Measurements from ENCODE around the gene KDF1.
"Not testable (repeated sequence)": the region's sequence is repeated elsewhere in the genome, so short reads cannot be mapped to it uniquely, and the experiment has no call there.

DNA sequence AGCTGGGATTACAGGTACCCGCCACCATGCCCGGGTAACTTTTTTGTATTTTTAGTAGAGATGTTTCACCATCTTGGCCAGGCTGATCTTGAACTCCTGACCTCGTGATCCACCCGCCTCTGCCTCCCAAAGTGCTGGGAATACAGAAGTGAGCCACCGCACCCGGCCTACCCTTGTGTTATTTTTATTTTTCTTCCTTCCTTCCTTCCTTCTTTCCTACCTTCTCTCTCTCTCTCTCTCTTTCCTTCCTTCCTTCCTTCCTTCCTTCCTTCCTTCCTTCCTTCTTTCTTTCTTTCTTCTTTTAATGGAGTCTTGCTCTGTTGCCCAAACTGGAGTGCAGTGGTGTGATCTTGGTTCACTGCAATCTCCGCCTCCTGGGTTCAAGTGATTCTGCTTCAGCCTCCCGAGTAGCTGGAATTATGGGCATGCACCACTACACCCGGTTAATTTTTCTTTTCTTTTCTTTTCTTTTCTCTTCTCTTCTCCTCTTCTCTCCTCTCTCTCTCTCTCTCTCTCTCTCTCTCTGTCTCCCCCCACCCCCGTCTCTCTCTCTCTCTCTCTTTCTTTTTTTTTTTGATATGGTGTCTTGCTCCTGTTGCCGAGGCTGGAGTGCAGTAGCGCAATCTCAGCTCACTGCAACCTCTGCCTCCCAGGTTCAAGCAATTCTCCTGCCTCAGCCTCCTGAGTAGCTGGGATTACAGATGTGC, 29.3 kb upstream of the KDF1 start:
- TF ChIP-seq, protein P1, sequence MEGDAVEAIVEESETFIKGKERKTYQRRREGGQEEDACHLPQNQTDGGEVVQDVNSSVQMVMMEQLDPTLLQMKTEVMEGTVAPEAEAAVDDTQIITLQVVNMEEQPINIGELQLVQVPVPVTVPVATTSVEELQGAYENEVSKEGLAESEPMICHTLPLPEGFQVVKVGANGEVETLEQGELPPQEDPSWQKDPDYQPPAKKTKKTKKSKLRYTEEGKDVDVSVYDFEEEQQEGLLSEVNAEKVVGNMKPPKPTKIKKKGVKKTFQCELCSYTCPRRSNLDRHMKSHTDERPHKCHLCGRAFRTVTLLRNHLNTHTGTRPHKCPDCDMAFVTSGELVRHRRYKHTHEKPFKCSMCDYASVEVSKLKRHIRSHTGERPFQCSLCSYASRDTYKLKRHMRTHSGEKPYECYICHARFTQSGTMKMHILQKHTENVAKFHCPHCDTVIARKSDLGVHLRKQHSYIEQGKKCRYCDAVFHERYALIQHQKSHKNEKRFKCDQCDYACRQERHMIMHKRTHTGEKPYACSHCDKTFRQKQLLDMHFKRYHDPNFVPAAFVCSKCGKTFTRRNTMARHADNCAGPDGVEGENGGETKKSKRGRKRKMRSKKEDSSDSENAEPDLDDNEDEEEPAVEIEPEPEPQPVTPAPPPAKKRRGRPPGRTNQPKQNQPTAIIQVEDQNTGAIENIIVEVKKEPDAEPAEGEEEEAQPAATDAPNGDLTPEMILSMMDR (IDR thresholded peaks at IDR 0.05 in 2 of 3, conservative IDR thresholded peaks at IDR 0.05 in 1 of 3; ENCODE audit: borderline replicate concordance in 1 of 3, insufficient read depth in 1 of 3, low read depth in 2 of 3, low read length in 2 of 3), result not testable (repeated sequence)
- not testable (repeated sequence) for TF ChIP-seq RAD21 (IDR thresholded peaks at IDR 0.05; ENCODE audit: low read depth); EZH2 (IDR thresholded peaks at IDR 0.05); SIN3A (IDR thresholded peaks at IDR 0.05; ENCODE audit: low read depth); POLR2A (IDR thresholded peaks at IDR 0.05; ENCODE audit: borderline replicate concordance, extremely low read depth, insufficient read depth, insufficient read length); SRF (IDR thresholded peaks at IDR 0.05; ENCODE audit: low read depth); YY1 (IDR thresholded peaks at IDR 0.05; ENCODE audit: extremely low read depth, insufficient replicate concordance, low read depth, low read length); SP1 (IDR thresholded peaks at IDR 0.05; ENCODE audit: low read depth); EZH2phosphoT487 (IDR thresholded peaks at IDR 0.05; ENCODE audit: borderline replicate concordance); TCF7L2 (IDR thresholded peaks at IDR 0.05; ENCODE audit: borderline replicate concordance, extremely low read depth, insufficient read depth, insufficient read length); FOSL1 (IDR thresholded peaks at IDR 0.05; ENCODE audit: low read depth)
- TF ChIP-seq, protein P2, sequence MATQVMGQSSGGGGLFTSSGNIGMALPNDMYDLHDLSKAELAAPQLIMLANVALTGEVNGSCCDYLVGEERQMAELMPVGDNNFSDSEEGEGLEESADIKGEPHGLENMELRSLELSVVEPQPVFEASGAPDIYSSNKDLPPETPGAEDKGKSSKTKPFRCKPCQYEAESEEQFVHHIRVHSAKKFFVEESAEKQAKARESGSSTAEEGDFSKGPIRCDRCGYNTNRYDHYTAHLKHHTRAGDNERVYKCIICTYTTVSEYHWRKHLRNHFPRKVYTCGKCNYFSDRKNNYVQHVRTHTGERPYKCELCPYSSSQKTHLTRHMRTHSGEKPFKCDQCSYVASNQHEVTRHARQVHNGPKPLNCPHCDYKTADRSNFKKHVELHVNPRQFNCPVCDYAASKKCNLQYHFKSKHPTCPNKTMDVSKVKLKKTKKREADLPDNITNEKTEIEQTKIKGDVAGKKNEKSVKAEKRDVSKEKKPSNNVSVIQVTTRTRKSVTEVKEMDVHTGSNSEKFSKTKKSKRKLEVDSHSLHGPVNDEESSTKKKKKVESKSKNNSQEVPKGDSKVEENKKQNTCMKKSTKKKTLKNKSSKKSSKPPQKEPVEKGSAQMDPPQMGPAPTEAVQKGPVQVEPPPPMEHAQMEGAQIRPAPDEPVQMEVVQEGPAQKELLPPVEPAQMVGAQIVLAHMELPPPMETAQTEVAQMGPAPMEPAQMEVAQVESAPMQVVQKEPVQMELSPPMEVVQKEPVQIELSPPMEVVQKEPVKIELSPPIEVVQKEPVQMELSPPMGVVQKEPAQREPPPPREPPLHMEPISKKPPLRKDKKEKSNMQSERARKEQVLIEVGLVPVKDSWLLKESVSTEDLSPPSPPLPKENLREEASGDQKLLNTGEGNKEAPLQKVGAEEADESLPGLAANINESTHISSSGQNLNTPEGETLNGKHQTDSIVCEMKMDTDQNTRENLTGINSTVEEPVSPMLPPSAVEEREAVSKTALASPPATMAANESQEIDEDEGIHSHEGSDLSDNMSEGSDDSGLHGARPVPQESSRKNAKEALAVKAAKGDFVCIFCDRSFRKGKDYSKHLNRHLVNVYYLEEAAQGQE (IDR thresholded peaks at IDR 0.05; ENCODE audit: low read depth), result not testable (repeated sequence)
- TF ChIP-seq, protein P3, sequence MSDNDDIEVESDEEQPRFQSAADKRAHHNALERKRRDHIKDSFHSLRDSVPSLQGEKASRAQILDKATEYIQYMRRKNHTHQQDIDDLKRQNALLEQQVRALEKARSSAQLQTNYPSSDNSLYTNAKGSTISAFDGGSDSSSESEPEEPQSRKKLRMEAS (IDR thresholded peaks at IDR 0.05), result not testable (repeated sequence)
